Measurements from ENCODE around the gene KRT79. TPM values are rescaled to one million over a fixed set of nuclear protein-coding genes. Genes with fewer than 3 reads are reported as not detected.
A peak's percentile ranks its signal among the peaks of the same experiment; 100 is the strongest.

The KRT79 gene
- total RNA-seq, 2 donors from 2014 or later, result not detected

- Mint-ChIP-seq H3K27ac (no peak overlapping the region), H3K36me3 (ENCODE audit: low read depth) (no peaks in the 10 kb centered on the region), H3K4me3 (no peak overlapping the region), H3K4me1 (peaks cover 8% of the 10 kb centered on the region), H3K27me3 (ENCODE audit: insufficient read depth) (peaks cover 11% of the 10 kb centered on the region), H3K9me3 (no peaks in the 10 kb centered on the region)
- TF ChIP-seq, protein P1, sequence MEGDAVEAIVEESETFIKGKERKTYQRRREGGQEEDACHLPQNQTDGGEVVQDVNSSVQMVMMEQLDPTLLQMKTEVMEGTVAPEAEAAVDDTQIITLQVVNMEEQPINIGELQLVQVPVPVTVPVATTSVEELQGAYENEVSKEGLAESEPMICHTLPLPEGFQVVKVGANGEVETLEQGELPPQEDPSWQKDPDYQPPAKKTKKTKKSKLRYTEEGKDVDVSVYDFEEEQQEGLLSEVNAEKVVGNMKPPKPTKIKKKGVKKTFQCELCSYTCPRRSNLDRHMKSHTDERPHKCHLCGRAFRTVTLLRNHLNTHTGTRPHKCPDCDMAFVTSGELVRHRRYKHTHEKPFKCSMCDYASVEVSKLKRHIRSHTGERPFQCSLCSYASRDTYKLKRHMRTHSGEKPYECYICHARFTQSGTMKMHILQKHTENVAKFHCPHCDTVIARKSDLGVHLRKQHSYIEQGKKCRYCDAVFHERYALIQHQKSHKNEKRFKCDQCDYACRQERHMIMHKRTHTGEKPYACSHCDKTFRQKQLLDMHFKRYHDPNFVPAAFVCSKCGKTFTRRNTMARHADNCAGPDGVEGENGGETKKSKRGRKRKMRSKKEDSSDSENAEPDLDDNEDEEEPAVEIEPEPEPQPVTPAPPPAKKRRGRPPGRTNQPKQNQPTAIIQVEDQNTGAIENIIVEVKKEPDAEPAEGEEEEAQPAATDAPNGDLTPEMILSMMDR (conservative IDR thresholded peaks at IDR 0.05), result no peak
- Histone ChIP-seq H3K27ac (ENCODE audit: low read depth, low read length) (no peak overlapping the region), H3K9ac (ENCODE audit: extremely low read depth, low read length, poor library complexity, severe bottlenecking) (no peak overlapping the region), H3K27me3 (ENCODE audit: control insufficient read depth, insufficient read depth, low read length, poor library complexity, severe bottlenecking) (no peaks in the 10 kb centered on the region), H3K4me1 (ENCODE audit: control insufficient read depth, insufficient read depth, low read length) (no peaks in the 10 kb centered on the region), H3K36me3 (ENCODE audit: control insufficient read depth, insufficient read depth, low read length) (no peaks in the 10 kb centered on the region), H3K4me3 (ENCODE audit: low read length) (no peak overlapping the region), H3K9me3 (ENCODE audit: control insufficient read depth, low read length) (no peaks in the 10 kb centered on the region)
- DNase-seq, result no peak
Measured at GRCh38 chr12:52828156-52828555, 6.0 kb downstream of the KRT79 start.

DNA sequence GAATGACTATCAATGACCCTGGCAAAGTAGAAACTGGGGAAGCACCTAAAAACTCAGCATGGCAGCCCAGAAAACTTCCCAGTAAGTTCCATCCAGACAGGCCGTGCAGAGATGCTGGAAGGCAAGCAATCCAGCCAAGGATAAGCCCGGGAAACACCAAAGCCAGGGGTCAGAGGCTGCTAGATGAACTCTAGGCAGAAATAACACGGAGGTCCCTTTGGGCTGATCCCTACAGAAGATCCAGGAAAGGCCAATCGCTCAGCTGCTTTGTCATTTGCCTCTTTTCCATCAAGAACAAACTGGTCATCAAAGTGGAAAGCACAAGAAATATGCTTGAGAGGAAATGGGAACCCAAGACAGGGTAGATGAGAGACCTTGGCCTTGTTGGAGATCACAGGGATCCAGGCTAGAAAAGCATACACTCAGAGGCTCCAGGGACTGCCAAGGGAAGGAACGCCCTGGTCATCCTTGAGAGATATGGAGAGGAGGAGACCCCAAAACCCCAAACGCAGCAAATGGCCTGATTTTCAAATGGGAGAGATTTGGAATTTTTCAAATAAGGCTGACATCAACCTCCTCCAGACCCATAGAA, 6.5 kb downstream of the KRT79 start:
- H3K4me1 Mint-ChIP-seq, result peaks cover 8% of the 10 kb centered on the region
- H3K4me3 Mint-ChIP-seq, result no peak overlapping the region
- WGBS, 2 experiments (ENCODE audit: insufficient coverage in 1 of 2, insufficient read length in 1 of 2), result 92 to 93% methylated on average over 6 of the region's 6 CpGs
- DNase-seq, result no peak
- no peak overlapping the region for H3K27ac Mint-ChIP-seq
- H3K9me3 Mint-ChIP-seq, result no peaks in the 10 kb centered on the region
- no peaks in the 10 kb centered on the region for H3K27me3 ChIP-seq (ENCODE audit: control insufficient read depth, insufficient read depth, low read length, poor library complexity, severe bottlenecking)
- TF ChIP-seq, protein P1 (conservative IDR thresholded peaks at IDR 0.05), result no peak
- H3K36me3 ChIP-seq (ENCODE audit: control insufficient read depth, insufficient read depth, low read length), result no peaks in the 10 kb centered on the region
- H3K27ac ChIP-seq (ENCODE audit: low read depth, low read length), result no peak overlapping the region
- no peaks in the 10 kb centered on the region for H3K9me3 ChIP-seq (ENCODE audit: control insufficient read depth, low read length)
- H3K4me1 ChIP-seq (ENCODE audit: control insufficient read depth, insufficient read depth, low read length), result no peaks in the 10 kb centered on the region
- H3K4me3 ChIP-seq (ENCODE audit: low read length), result no peak overlapping the region
- H3K27me3 Mint-ChIP-seq (ENCODE audit: insufficient read depth), result peaks cover 11% of the 10 kb centered on the region
- H3K9ac ChIP-seq (ENCODE audit: extremely low read depth, low read length, poor library complexity, severe bottlenecking), result no peak overlapping the region
- no peaks in the 10 kb centered on the region for H3K36me3 Mint-ChIP-seq (ENCODE audit: low read depth)

DNA sequence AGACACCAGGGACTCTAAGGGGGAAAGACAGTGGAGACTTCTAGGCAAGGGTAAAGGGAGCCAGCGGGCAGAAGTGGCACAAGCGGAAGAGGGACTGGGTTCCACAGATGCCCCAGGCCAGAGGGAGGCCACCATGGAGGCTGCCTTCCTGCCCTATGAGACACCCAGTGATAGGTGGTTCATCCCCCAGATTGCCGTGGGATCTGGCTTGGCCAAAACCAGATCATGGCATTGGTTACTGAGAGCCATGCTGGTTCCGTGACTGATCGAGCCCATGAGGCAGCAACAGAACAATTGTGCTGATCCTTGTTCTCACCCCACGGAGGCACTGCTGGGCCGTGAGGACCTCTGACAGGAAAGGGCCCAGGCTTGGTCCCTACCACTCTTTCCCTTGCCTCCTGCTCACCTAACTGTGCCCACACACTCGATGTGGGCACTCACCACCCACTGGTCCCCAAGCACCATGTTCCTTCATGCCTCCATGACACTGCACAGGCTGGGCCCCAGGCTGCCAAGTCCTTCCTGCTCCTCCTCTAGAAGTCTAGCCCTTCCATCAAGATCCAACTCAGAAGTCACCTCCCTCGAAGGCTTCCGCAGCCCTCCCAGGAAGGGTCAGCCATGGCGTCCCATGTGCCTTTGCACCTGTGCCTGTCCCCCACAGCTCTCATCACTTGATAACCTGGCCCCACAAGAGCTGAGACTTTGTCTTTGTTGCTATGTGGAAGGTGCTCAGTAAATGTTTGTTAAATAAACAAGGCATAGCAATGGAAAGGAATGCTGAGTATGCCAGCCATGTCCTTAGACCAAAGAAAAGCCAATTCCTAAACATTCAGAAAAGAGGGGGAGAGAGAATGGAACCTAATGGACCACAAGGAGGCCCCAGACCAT, 7.3 kb downstream of the KRT79 start:
- Mint-ChIP-seq H3K27ac (peak overlapping the region; percentile 38), H3K27me3 (ENCODE audit: insufficient read depth) (peaks cover 11% of the 10 kb centered on the region)
- TF ChIP-seq, protein P1 (conservative IDR thresholded peaks at IDR 0.05), result peak; percentile 16

More for the DNA sequence above, 7.3 kb downstream of the KRT79 start:
- no peak overlapping the region for H3K27ac ChIP-seq (ENCODE audit: low read depth, low read length)
- peak overlapping the region; percentile 32 for H3K9ac ChIP-seq (ENCODE audit: extremely low read depth, low read length, poor library complexity, severe bottlenecking)
- no peaks in the 10 kb centered on the region for H3K9me3 Mint-ChIP-seq
- DNase-seq, result no peak
- no peak overlapping the region for H3K4me3 Mint-ChIP-seq
- no peaks in the 10 kb centered on the region for H3K36me3 Mint-ChIP-seq (ENCODE audit: low read depth)
- H3K4me1 ChIP-seq (ENCODE audit: control insufficient read depth, insufficient read depth, low read length), result no peaks in the 10 kb centered on the region
- H3K4me1 Mint-ChIP-seq, result peaks cover 8% of the 10 kb centered on the region
- H3K36me3 ChIP-seq (ENCODE audit: control insufficient read depth, insufficient read depth, low read length), result no peaks in the 10 kb centered on the region
- H3K9me3 ChIP-seq (ENCODE audit: control insufficient read depth, low read length), result no peaks in the 10 kb centered on the region
- H3K4me3 ChIP-seq (ENCODE audit: low read length), result no peak overlapping the region
- WGBS, 2 experiments (ENCODE audit: insufficient coverage in 1 of 2, insufficient read length in 1 of 2), result 90 to 95% methylated on average over 9 to 11 of the region's 11 CpGs
- H3K27me3 ChIP-seq (ENCODE audit: control insufficient read depth, insufficient read depth, low read length, poor library complexity, severe bottlenecking), result no peaks in the 10 kb centered on the region

All from endodermal cell (in vitro differentiated cells).